Endothelial cell of umbilical vein (primary cell): ENCODE data around the gene PTPRU.

Source experiments
- CTCF ChIP-seq, 2 donors: IDR thresholded peaks; 1 replicate in 1 of 2; 2 replicates in 1 of 2; pipeline ENCODE4 v1.5.1; 2011; ENCODE audit warnings: low read length in 2 of 2, mild to moderate bottlenecking in 2 of 2, moderate library complexity in 2 of 2, control low read depth in 1 of 2, inconsistent platforms in 1 of 2, low read depth in 1 of 2; ENCODE audit not compliant: insufficient read depth in 1 of 2; ENCODE audit errors: extremely low read depth in 1 of 2
- POLR2A ChIP-seq: IDR thresholded peaks from 2 replicates; pipeline ENCODE4 v1.6.1; 2012; ENCODE audit warnings: low read depth, mild to moderate bottlenecking, control low read depth, low read length

GRCh38 chr1:29326123-29326522, 89.8 kb downstream of the PTPRU start:
- TF ChIP-seq POLR2A (no peak), CTCF (IDR thresholded peaks at IDR 0.05; ENCODE audit: extremely low read depth in 1 of 2, insufficient read depth in 1 of 2, low read depth in 1 of 2, low read length in 2 of 2) (no peak)
